ENCODE measurements around the gene NCAPG2.

Gene NCAPG2

GRCh38 chr7:158666401-158666800 is 38.2 kb downstream of the NCAPG2 start:
- Histone ChIP-seq H3K27me3 (replicated peaks) (no peaks in the 10 kb centered on the region), H3K4me3 (ENCODE audit: low read depth, low read length) (no peak overlapping the region), H3K27ac (no peak overlapping the region), H3K36me3 (replicated peaks) (peaks cover 2% of the 10 kb centered on the region)
- TF ChIP-seq, protein P1, sequence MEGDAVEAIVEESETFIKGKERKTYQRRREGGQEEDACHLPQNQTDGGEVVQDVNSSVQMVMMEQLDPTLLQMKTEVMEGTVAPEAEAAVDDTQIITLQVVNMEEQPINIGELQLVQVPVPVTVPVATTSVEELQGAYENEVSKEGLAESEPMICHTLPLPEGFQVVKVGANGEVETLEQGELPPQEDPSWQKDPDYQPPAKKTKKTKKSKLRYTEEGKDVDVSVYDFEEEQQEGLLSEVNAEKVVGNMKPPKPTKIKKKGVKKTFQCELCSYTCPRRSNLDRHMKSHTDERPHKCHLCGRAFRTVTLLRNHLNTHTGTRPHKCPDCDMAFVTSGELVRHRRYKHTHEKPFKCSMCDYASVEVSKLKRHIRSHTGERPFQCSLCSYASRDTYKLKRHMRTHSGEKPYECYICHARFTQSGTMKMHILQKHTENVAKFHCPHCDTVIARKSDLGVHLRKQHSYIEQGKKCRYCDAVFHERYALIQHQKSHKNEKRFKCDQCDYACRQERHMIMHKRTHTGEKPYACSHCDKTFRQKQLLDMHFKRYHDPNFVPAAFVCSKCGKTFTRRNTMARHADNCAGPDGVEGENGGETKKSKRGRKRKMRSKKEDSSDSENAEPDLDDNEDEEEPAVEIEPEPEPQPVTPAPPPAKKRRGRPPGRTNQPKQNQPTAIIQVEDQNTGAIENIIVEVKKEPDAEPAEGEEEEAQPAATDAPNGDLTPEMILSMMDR (IDR thresholded peaks at IDR 0.05; ENCODE audit: low read depth, low read length, missing control alignments) = no peak
- in situ Hi-C loops (cut with HindIII; ENCODE audit: low pct_ligation_motif_present, low sequenced_read_pairs) = no loop called here
- no peak for DNase-seq

GRCh38 chr7:158664406-158664805 is 40.2 kb downstream of the NCAPG2 start:
- H3K36me3 ChIP-seq (replicated peaks) = peaks cover 2% of the 10 kb centered on the region
- no peaks in the 10 kb centered on the region for H3K27me3 ChIP-seq (replicated peaks)
- in situ Hi-C loops (cut with HindIII; ENCODE audit: low pct_ligation_motif_present, low sequenced_read_pairs) = no loop called here
- TF ChIP-seq, protein P1 (IDR thresholded peaks at IDR 0.05; ENCODE audit: low read depth, low read length, missing control alignments) = no peak
- H3K27ac ChIP-seq = no peak overlapping the region
- no peak for DNase-seq
- no peak overlapping the region for H3K4me3 ChIP-seq (ENCODE audit: low read depth, low read length)

- H3K27me3 ChIP-seq (replicated peaks) = no peaks in the 10 kb centered on the region
- in situ Hi-C loops (cut with HindIII; ENCODE audit: low pct_ligation_motif_present, low sequenced_read_pairs) = no loop called here
- no peak overlapping the region for H3K4me3 ChIP-seq (ENCODE audit: low read depth, low read length)
- H3K36me3 ChIP-seq (replicated peaks) = peaks cover 2% of the 10 kb centered on the region
- DNase-seq = no peak
- TF ChIP-seq, protein P1 (IDR thresholded peaks at IDR 0.05; ENCODE audit: low read depth, low read length, missing control alignments) = no peak
- H3K27ac ChIP-seq = no peak overlapping the region
Observed at GRCh38 chr7:158663428-158663741, 41.2 kb downstream of the NCAPG2 start.

GRCh38 chr7:158662610-158663427 is 41.8 kb downstream of the NCAPG2 start:
- no peak overlapping the region for H3K27ac ChIP-seq

GRCh38 chr7:158658475-158658874 is 46.1 kb downstream of the NCAPG2 start:
- Histone ChIP-seq H3K27me3 (replicated peaks) (no peaks in the 10 kb centered on the region), H3K27ac (no peak overlapping the region), H3K36me3 (replicated peaks) (peaks cover 2% of the 10 kb centered on the region), H3K4me3 (ENCODE audit: low read depth, low read length) (no peak overlapping the region)
- in situ Hi-C loops (cut with HindIII; ENCODE audit: low pct_ligation_motif_present, low sequenced_read_pairs) = no loop called here
- DNase-seq = no peak
- TF ChIP-seq, protein P1 (IDR thresholded peaks at IDR 0.05; ENCODE audit: low read depth, low read length, missing control alignments) = no peak

More at GRCh38 chr7:158662610-158663427, 41.8 kb downstream of the NCAPG2 start:
- TF ChIP-seq, protein P1 (IDR thresholded peaks at IDR 0.05; ENCODE audit: low read depth, low read length, missing control alignments) = no peak
- Histone ChIP-seq H3K4me3 (ENCODE audit: low read depth, low read length) (no peak overlapping the region), H3K36me3 (replicated peaks) (peaks cover 2% of the 10 kb centered on the region), H3K27me3 (replicated peaks) (no peaks in the 10 kb centered on the region)
- in situ Hi-C loops (cut with HindIII; ENCODE audit: low pct_ligation_motif_present, low sequenced_read_pairs) = no loop called here
- no peak for DNase-seq
